Measurements from ENCODE around the gene CAPN5. TPM values are rescaled to one million over a fixed set of nuclear protein-coding genes. Genes with fewer than 3 reads are reported as not detected.

The CAPN5 gene
- polyA plus RNA-seq, 4 donors = 17.4 to 31.9 (median 24.7) TPM

DNA sequence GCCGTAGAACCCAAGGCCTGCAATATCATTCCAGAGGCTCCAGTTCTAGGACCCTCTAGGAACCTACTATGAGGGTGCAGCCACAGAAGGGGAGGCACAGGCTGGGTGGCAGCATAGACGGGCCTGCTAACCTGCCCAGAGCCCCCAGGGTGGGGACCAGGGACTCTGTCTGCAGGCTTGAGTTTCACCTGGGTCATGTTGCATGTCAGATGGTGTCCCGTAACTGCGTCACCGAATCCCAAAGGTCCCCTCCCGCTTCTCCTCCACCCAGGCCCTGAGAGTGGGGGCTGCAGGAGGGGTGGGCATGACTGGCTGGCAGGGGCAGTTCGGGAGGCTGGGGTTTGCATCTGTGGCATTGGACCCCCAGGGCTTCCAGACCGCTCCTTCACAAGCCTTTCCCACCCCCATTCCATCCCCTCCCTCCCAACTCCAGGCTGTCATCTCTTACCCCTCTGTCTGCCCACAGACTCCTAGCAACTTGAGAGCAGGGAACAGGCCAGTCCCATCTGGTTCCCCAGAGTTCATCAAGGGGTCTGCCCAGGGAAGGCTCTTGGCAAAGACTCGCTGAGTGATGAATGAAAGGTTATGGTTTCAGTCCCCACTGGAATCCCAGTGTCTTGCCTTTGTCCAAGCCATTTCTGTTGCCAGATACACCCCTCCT is 77.6 kb downstream of the CAPN5 start:
- DNase-seq (ENCODE audit: low read depth in 4 of 4, low spot score in 3 of 4) = no peak

- DNase-seq (ENCODE audit: low read depth in 4 of 4, low spot score in 3 of 4) = no peak
These were observed 78.2 kb downstream of the CAPN5 start for GRCh38 chr11:77144857-77145428.

GRCh38 chr11:77146261-77147035 is 79.7 kb downstream of the CAPN5 start:
- no peak for DNase-seq (ENCODE audit: low read depth in 4 of 4, low spot score in 3 of 4)

DNA sequence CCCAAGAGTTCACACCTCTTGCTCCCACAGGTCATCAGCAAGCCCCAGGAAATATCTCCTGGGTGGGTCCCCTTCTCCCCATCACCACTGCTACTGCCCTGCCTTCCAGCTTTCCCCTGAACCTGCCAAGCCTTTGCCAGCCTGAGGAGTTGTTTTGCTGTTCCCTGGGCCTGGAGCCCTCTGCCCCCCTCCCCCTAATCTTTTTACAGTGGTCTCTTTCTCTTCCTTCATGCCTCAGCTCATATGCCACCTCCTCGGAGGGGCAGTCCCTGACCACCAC is 80.2 kb downstream of the CAPN5 start:
- no peak for DNase-seq (ENCODE audit: low read depth in 4 of 4, low spot score in 3 of 4)

DNA sequence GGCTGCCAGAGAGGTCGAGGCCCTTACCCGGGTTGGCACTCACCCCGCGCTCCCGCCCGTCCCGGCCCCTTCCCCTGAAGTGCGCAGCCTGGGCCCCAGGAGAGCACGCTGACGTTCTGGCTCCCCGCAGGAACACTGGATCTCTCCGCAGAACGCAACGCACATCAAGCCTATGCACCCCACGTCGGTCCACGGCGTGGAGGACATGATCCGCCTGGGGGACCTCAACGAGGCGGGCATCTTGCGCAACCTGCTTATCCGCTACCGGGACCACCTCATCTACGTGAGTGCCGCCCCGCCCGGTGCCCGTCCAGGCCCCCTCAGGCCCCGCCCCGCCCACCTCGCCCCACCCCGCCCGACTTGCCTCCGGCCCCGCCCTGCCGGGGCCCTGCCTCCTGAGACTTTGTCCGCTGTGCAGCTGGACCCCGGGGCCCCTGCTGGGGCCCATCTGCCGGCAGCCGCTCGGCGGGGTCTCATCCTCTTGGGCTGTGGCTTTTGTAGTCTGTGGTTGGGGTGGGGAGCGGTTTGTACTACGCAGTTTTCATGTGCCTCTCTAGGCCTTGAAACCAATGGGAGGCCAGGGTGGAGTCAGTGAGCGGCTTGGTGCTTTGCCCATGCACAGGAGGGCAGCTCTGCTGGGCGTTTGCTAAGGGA is 81.0 kb downstream of the CAPN5 start:
- DNase-seq (ENCODE audit: low read depth in 4 of 4, low spot score in 3 of 4) = no peak

GRCh38 chr11:77148963-77149715 is 82.4 kb downstream of the CAPN5 start:
- DNase-seq (ENCODE audit: low read depth in 4 of 4, low spot score in 3 of 4) = no peak

GRCh38 chr11:77149716-77150392 is 83.1 kb downstream of the CAPN5 start:
- no peak for DNase-seq (ENCODE audit: low read depth in 4 of 4, low spot score in 3 of 4)

GRCh38 chr11:77150836-77151235 is 84.1 kb downstream of the CAPN5 start:
- no peak for DNase-seq (ENCODE audit: low read depth in 4 of 4, low spot score in 3 of 4)

DNA sequence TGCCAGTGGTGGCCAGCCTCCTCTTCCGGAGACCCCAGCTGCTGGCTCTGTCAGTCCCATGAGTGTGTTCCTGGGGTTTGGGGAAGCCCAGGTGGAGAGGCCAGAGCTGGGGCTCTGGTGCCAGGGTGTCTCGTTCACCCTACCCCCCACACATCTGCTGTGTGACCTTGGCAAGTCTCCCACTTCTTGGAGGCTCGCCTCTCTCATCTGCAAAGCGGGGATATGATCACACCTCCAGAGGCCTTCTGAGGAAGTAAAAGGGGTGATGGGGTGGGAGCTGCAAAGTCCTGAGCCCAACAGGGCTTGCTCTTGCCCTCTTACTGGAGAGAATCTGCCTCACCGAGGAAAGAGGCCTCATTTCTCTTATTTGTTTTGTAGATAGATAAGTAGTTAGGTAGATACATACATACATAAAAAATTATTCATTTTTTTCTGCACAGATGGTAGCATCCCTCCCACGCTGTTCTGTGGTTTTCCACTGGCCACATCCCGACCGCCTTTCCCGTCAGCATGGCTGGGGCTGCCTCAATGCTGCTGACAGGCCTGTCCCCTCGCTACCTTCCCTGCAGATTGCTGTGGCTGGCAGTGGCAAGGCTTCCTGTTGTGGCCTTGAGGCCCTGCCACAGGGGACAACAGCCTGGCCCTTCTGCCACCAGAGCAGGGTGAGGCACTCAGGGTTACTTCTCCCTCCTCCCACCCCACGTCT is 85.2 kb downstream of the CAPN5 start:
- no peak for DNase-seq (ENCODE audit: low read depth in 4 of 4, low spot score in 3 of 4)

- no peak for DNase-seq (ENCODE audit: low read depth in 4 of 4, low spot score in 3 of 4)
These were observed 86.1 kb downstream of the CAPN5 start for GRCh38 chr11:77152846-77153245.

DNA sequence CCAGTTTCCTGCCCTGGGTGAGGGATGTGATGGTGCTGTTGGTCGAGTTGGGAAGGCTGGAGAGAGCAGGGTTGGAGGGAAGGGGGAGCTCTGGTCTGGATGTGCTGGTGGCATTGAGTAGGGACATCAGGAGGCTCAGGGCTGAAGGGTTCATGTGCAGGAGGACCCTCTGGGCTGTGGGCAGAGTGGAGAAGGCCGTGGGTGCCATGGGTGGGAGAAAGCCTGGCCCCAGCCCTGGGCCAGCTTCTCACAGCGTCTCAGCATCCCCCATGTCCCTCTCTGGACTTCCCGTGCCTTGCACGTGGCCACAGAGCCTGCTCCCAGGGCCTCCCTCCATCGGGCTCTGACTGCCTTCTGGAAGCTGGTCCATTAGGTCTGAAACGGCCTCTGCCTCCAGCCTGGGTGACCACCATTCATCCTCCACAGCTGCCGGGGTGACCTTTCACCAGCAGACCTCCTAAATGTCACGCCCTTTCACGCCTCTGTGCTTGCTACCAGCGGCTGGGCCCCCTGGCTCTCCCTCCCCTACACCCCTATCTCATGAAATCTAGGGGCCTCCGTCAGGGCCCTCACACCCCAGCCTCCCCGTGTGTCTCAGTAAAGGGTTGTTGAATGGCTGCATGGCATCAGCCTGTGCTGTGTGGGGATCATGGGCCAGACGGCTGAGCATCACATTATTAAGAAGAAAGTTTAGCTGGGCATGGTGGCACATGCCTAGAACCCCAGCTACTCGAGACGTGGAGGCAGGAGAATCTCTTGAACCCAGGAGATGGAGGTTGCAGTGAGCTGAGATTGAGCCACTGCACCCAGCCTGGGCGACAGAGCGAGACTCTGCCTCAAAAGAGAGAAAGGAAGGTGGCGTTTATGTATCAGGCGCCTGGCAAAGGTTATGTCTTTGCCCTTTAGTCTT is 86.8 kb downstream of the CAPN5 start:
- no peak for DNase-seq (ENCODE audit: low read depth in 4 of 4, low spot score in 3 of 4)

- DNase-seq (ENCODE audit: low read depth in 4 of 4, low spot score in 3 of 4) = no peak
These were observed 87.8 kb downstream of the CAPN5 start for GRCh38 chr11:77154381-77155081.

DNA sequence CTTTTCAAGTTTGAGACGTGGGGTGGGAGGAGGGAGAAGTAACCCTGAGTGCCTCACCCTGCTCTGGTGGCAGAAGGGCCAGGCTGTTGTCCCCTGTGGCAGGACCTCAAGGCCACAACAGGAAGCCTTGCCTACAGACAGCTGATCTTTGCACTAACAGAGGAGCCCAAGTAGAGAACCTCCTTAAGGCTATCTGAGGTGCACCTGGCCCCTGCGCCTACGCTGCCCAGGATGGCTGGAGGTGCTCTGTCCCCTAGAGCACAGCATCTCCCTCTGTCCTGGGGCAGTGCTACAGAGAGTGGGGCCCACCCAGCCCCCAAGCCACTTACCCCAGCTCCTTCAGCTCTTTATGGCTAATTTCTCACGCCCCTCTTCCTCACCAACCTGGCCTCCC is 88.3 kb downstream of the CAPN5 start:
- no peak for DNase-seq (ENCODE audit: low read depth in 4 of 4, low spot score in 3 of 4)

GRCh38 chr11:77155556-77156130 is 88.9 kb downstream of the CAPN5 start:
- DNase-seq (ENCODE audit: low read depth in 4 of 4, low spot score in 3 of 4) = no peak

GRCh38 chr11:77156396-77157195 is 89.8 kb downstream of the CAPN5 start:
- DNase-seq (ENCODE audit: low read depth in 4 of 4, low spot score in 3 of 4) = no peak

DNA sequence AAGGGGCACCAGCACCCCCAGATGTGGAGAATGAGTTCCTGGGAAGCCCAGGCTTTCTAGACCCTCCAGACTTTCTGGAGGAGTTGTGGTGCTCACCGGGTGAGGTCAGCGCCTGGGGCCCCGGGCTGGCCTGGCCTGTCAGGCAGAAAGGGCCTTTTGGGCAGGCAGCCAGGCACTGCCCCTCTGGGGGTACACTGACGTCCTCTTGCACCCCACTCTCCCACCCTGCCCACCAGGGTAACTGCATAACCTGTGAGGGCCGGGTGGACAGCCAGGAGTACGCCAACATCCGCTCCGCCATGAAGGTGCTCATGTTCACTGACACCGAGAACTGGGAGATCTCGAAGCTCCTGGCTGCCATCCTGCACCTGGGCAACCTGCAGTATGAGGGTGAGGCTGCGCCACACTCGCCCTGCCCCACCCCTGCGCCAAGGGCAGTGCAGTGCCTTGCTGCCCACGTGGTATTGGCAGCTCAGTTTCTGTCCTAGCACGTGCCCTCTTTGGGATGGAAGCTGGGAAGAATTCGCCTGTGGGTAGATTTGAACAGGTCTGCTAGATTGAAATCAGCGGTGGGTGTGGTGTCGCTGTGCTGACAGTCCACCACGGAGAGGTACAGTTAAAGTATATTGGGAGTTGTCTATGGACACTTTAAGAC is 91.4 kb downstream of the CAPN5 start:
- DNase-seq (ENCODE audit: low read depth in 4 of 4, low spot score in 3 of 4) = no peak

Data from left renal pelvis (tissue), 4 donors.